Measurements from ENCODE around the gene PARVA. TPM values are rescaled to one million over a fixed set of nuclear protein-coding genes. Genes with fewer than 3 reads are reported as not detected.

The PARVA gene
- 53.3 TPM for total RNA-seq (ENCODE audit: unreplicated experiment)
- long read RNA-seq, full-length matches to known transcripts = 23 of 32 reads
- long read RNA-seq, partial matches to known transcripts = 5 of 32 reads
- long read RNA-seq, other reads (novel, unspliced or antisense) = 4 of 32 reads

- Mint-ChIP-seq H3K4me1 (ENCODE audit: unreplicated experiment) (peaks cover 17% of the 10 kb centered on the region), H3K27ac (ENCODE audit: unreplicated experiment) (peak within 1 kb of the TSS; percentile 99), H3K27me3 (ENCODE audit: unreplicated experiment) (peaks cover 6% of the 10 kb centered on the region), H3K36me3 (ENCODE audit: low read depth, unreplicated experiment) (peaks cover 3% of the 10 kb centered on the region), H3K4me3 (ENCODE audit: unreplicated experiment) (peak within 1 kb of the TSS; percentile 98), H3K9me3 (ENCODE audit: unreplicated experiment) (no peaks in the 10 kb centered on the region)
- peak; percentile 79 for DNase-seq (ENCODE audit: low spot score)
- TF ChIP-seq CTCF (IDR thresholded peaks at IDR 0.05; ENCODE audit: unreplicated experiment) = no peak
These were observed at the start of gene PARVA for GRCh38 chr11:12377106-12377823. Gene PARVA (plus strand): TSS chr11:12377571. CDS start chr11:12377648, 77 bp downstream.

GRCh38 chr11:12329169-12329568 lies 48.2 kb upstream of the PARVA start:
- DNase-seq (ENCODE audit: low spot score) = no peak
- no peaks in the 10 kb centered on the region for H3K36me3 Mint-ChIP-seq (ENCODE audit: low read depth, unreplicated experiment)
- no peaks in the 10 kb centered on the region for H3K27me3 Mint-ChIP-seq (ENCODE audit: unreplicated experiment)
- H3K27ac Mint-ChIP-seq (ENCODE audit: unreplicated experiment) = no peak overlapping the region
- H3K9me3 Mint-ChIP-seq (ENCODE audit: unreplicated experiment) = no peaks in the 10 kb centered on the region
- peaks cover 4% of the 10 kb centered on the region for H3K4me1 Mint-ChIP-seq (ENCODE audit: unreplicated experiment)
- no peak overlapping the region for H3K4me3 Mint-ChIP-seq (ENCODE audit: unreplicated experiment)
- TF ChIP-seq CTCF (IDR thresholded peaks at IDR 0.05; ENCODE audit: unreplicated experiment) = no peak

GRCh38 chr11:12329797-12330196 lies 47.6 kb upstream of the PARVA start:
- peaks cover 4% of the 10 kb centered on the region for H3K4me1 Mint-ChIP-seq (ENCODE audit: unreplicated experiment)
- no peak overlapping the region for H3K4me3 Mint-ChIP-seq (ENCODE audit: unreplicated experiment)
- no peaks in the 10 kb centered on the region for H3K27me3 Mint-ChIP-seq (ENCODE audit: unreplicated experiment)
- H3K36me3 Mint-ChIP-seq (ENCODE audit: low read depth, unreplicated experiment) = no peaks in the 10 kb centered on the region
- no peaks in the 10 kb centered on the region for H3K9me3 Mint-ChIP-seq (ENCODE audit: unreplicated experiment)
- H3K27ac Mint-ChIP-seq (ENCODE audit: unreplicated experiment) = no peak overlapping the region
- no peak for DNase-seq (ENCODE audit: low spot score)
- TF ChIP-seq CTCF (IDR thresholded peaks at IDR 0.05; ENCODE audit: unreplicated experiment) = no peak

GRCh38 chr11:12330485-12331231 lies 46.7 kb upstream of the PARVA start:
- no peak for TF ChIP-seq CTCF (IDR thresholded peaks at IDR 0.05; ENCODE audit: unreplicated experiment)
- Mint-ChIP-seq H3K4me1 (ENCODE audit: unreplicated experiment) (peaks cover 4% of the 10 kb centered on the region), H3K9me3 (ENCODE audit: unreplicated experiment) (no peaks in the 10 kb centered on the region), H3K27ac (ENCODE audit: unreplicated experiment) (no peak overlapping the region), H3K27me3 (ENCODE audit: unreplicated experiment) (no peaks in the 10 kb centered on the region), H3K4me3 (ENCODE audit: unreplicated experiment) (no peak overlapping the region), H3K36me3 (ENCODE audit: low read depth, unreplicated experiment) (no peaks in the 10 kb centered on the region)
- no peak for DNase-seq (ENCODE audit: low spot score)

All from endothelial cell (in vitro differentiated cells).